H1 (cell line): ENCODE measurements around the gene NOC2L. TPM values are rescaled to one million over a fixed set of nuclear protein-coding genes. Genes with fewer than 3 reads are reported as not detected.

ENCODE experiments used
- CTCF ChIA-PET: fragments of 300-600 bp; sonication (Branson Sonifier 250); formaldehyde crosslinking; loops from one replicate; lab custom pipeline; 2021; ENCODE audit not compliant: partially characterized antibody; lab: Charles Lee
- POLR2A ChIA-PET: fragments of 300-600 bp; sonication (Branson Sonifier 250); formaldehyde crosslinking; loops from one replicate; lab custom pipeline; 2021; ENCODE audit warnings: inconsistent platforms; ENCODE audit not compliant: partially characterized antibody; lab: Charles Lee
- DNase-seq, 2 experiments: peaks; one replicate each; pipeline versions ENCODE4 v3.0.0 to v3.0.0-alpha.2; 2010 to 2022; ENCODE audit warnings: low spot score in 2 of 2, low read depth in 1 of 2, mixed read lengths in 1 of 2
- FAIRE-seq: peaks from 2 replicates; lab custom pipeline; 2011; peaks lifted over from hg19 to GRCh38; lab: Jason Lieb, UNC
- H2AFZ ChIP-seq: 2 replicates; pipeline ENCODE4 v1.8.1; 2012; ENCODE audit warnings: low read length, inconsistent platforms
- H2AK5ac ChIP-seq: 2 replicates; pipeline ENCODE4 v1.6.1; 2013; ENCODE audit warnings: low read depth, low read length
- H2BK120ac ChIP-seq: replicated peaks from 2 replicates; pipeline ENCODE3; 2013; ENCODE audit warnings: low read depth, low read length, inconsistent platforms
- H2BK12ac ChIP-seq: 2 replicates; pipeline ENCODE4 v1.6.1; 2013; ENCODE audit warnings: low read depth, low read length
- H2BK15ac ChIP-seq: 2 replicates; pipeline ENCODE4 v1.6.1; 2013; ENCODE audit warnings: low read length
- H2BK20ac ChIP-seq: 2 replicates; pipeline ENCODE4 v1.6.1; 2013; ENCODE audit warnings: low read length
- H2BK5ac ChIP-seq: 2 replicates; pipeline ENCODE4 v1.6.1; 2013; ENCODE audit warnings: low read depth, low read length
- H3K14ac ChIP-seq: 2 replicates; pipeline ENCODE4 v1.6.1; 2013; ENCODE audit warnings: inconsistent platforms; ENCODE audit not compliant: insufficient read length
- H3K18ac ChIP-seq: 2 replicates; pipeline ENCODE4 v1.6.1; 2013; ENCODE audit warnings: low read length; ENCODE audit errors: extremely low read depth
- H3K23ac ChIP-seq: 2 replicates; pipeline ENCODE4 v1.6.1; 2013; ENCODE audit warnings: inconsistent platforms; ENCODE audit not compliant: insufficient read length
- H3K23me2 ChIP-seq: 2 replicates; pipeline ENCODE4 v1.6.1; 2013; ENCODE audit warnings: low read depth, low read length
- H3K27ac ChIP-seq: 2 replicates; pipeline ENCODE4 v1.6.1; 2011; ENCODE audit warnings: low read depth, low read length, inconsistent platforms
- H3K27me3 ChIP-seq, 4 experiments: replicated peaks in 1 of 4; 1 replicate in 1 of 4; 2 replicates in 3 of 4; pipeline versions ENCODE4 v1.6.1 to v1.8.1; 2011 to 2013; ENCODE audit warnings: low read length in 3 of 4, mild to moderate bottlenecking in 3 of 4, inconsistent platforms in 2 of 4, mixed read lengths in 2 of 4, moderate library complexity in 1 of 4; ENCODE audit not compliant: control insufficient read depth in 3 of 4, insufficient read depth in 3 of 4; ENCODE audit errors: extremely low read depth in 1 of 4
- H3K36me3 ChIP-seq, 4 experiments: 2 replicates each; pipeline versions ENCODE4 v1.6.1 to v1.8.1; 2011 to 2013; ENCODE audit warnings: mild to moderate bottlenecking in 4 of 4, low read length in 3 of 4, moderate library complexity in 2 of 4, control low read depth in 1 of 4, inconsistent platforms in 1 of 4; ENCODE audit not compliant: insufficient read depth in 4 of 4, control insufficient read depth in 2 of 4
- H3K4ac ChIP-seq: replicated peaks from 2 replicates; pipeline ENCODE3; 2013; ENCODE audit warnings: low read length, low read depth, mixed read lengths, inconsistent platforms; ENCODE audit not compliant: insufficient read length
- H3K4me1 ChIP-seq, 4 experiments: replicated peaks in 1 of 4; 1 replicate in 1 of 4; 2 replicates in 3 of 4; pipeline versions ENCODE4 v1.6.1 to v1.8.1; 2011 to 2013; ENCODE audit warnings: low read length in 3 of 4, inconsistent platforms in 2 of 4, mixed read lengths in 1 of 4; ENCODE audit not compliant: insufficient read depth in 4 of 4, control insufficient read depth in 3 of 4
- H3K4me2 ChIP-seq, 2 experiments: 2 replicates each; pipeline versions ENCODE4 v1.6.1 to v1.8.1; 2011 to 2013; ENCODE audit warnings: low read depth in 2 of 2, low read length in 2 of 2, control low read depth in 1 of 2, inconsistent platforms in 1 of 2, mild to moderate bottlenecking in 1 of 2; ENCODE audit not compliant: insufficient read depth in 1 of 2
- H3K4me3 ChIP-seq, 4 experiments: fragments of 200-600, 300-600 bp in 1 of 4; sonication (generic), shearing (Covaris generic), sonication (Bioruptor Twin) in 1 of 4; 2 replicates each; pipeline versions ENCODE4 v1.5.1 to v1.8.1; 2011 to 2016; ENCODE audit warnings: low read length in 4 of 4, low read depth in 3 of 4, control low read depth in 2 of 4, inconsistent platforms in 2 of 4, mild to moderate bottlenecking in 2 of 4, mixed read lengths in 1 of 4, moderate library complexity in 1 of 4; ENCODE audit not compliant: insufficient read depth in 2 of 4; ENCODE audit errors: extremely low read depth in 1 of 4
- H3K56ac ChIP-seq: replicated peaks from 2 replicates; pipeline ENCODE3; 2013; ENCODE audit warnings: low read depth, mild to moderate bottlenecking, mixed read lengths, low read length, inconsistent platforms; ENCODE audit not compliant: insufficient read length
- H3K79me1 ChIP-seq: 2 replicates; pipeline ENCODE4 v1.6.1; 2013; ENCODE audit warnings: low read depth, low read length, control low read depth
- H3K79me2 ChIP-seq, 2 experiments: 2 replicates each; pipeline versions ENCODE4 v1.6.1 to v1.8.1; 2012 to 2013; ENCODE audit warnings: low read length in 2 of 2, mild to moderate bottlenecking in 2 of 2, inconsistent platforms in 1 of 2; ENCODE audit not compliant: insufficient read depth in 2 of 2, control insufficient read depth in 1 of 2
- H3K9ac ChIP-seq, 4 experiments: replicated peaks in 1 of 4; 1 replicate in 1 of 4; 2 replicates in 3 of 4; pipeline versions ENCODE4 v1.6.1 to v1.8.1; 2011 to 2013; ENCODE audit warnings: low read depth in 3 of 4, low read length in 3 of 4, control low read depth in 2 of 4, mild to moderate bottlenecking in 2 of 4, moderate library complexity in 2 of 4, inconsistent platforms in 1 of 4; ENCODE audit errors: extremely low read depth in 1 of 4
- H3K9me3 ChIP-seq, 2 experiments: 2 replicates each; pipeline versions ENCODE4 v1.6.1 to v1.8.1; 2012 to 2013; ENCODE audit warnings: mild to moderate bottlenecking in 2 of 2, moderate library complexity in 2 of 2, control low read depth in 1 of 2, inconsistent platforms in 1 of 2, low read depth in 1 of 2, low read length in 1 of 2, mixed read lengths in 1 of 2; ENCODE audit not compliant: insufficient read depth in 2 of 2
- H4K20me1 ChIP-seq, 2 experiments: replicated peaks in 1 of 2; 2 replicates each; pipeline versions ENCODE3 to v1.8.1; 2011 to 2013; ENCODE audit warnings: inconsistent platforms in 2 of 2, low read length in 2 of 2, mild to moderate bottlenecking in 1 of 2; ENCODE audit not compliant: insufficient read depth in 2 of 2, control insufficient read depth in 1 of 2
- H4K5ac ChIP-seq: 2 replicates; pipeline ENCODE4 v1.6.1; 2013; ENCODE audit warnings: low read length, low read depth, mixed read lengths, inconsistent platforms; ENCODE audit not compliant: insufficient read length
- H4K8ac ChIP-seq: 2 replicates; pipeline ENCODE4 v1.8.0; 2013; ENCODE audit warnings: mild to moderate bottlenecking, moderate library complexity, low read length, inconsistent platforms; ENCODE audit not compliant: insufficient read depth; ENCODE audit errors: extremely low read depth
- H4K91ac ChIP-seq: replicated peaks from 2 replicates; pipeline ENCODE3; 2013; ENCODE audit warnings: low read length, mixed read lengths, inconsistent platforms; ENCODE audit not compliant: insufficient read length
- ASH2L ChIP-seq: fragments of 200-600, 300-600 bp; sonication (generic); IDR thresholded peaks from one replicate; pipeline ENCODE4 v1.7.1; 2017; ENCODE audit warnings: low read length
- CBX8 ChIP-seq: fragments of 300-800, 300-1000 bp; sonication (generic); IDR thresholded peaks from 2 replicates; pipeline ENCODE4 v1.7.1; 2016; ENCODE audit warnings: low read depth, low read length, borderline replicate concordance
- EGR1 ChIP-seq: IDR thresholded peaks from 2 replicates; pipeline ENCODE4 v1.6.1; 2011; ENCODE audit warnings: low read depth, low read length, borderline replicate concordance
- EZH2 ChIP-seq: fragments of 200-600 bp; sonication (generic); IDR thresholded peaks from 2 replicates; pipeline ENCODE4 v1.7.1; 2012; ENCODE audit warnings: low read depth, mild to moderate bottlenecking, moderate library complexity, low read length, inconsistent platforms; ENCODE audit not compliant: severe bottlenecking
- GABPA ChIP-seq: IDR thresholded peaks from 2 replicates; pipeline ENCODE4 v1.6.1; 2011; ENCODE audit warnings: mild to moderate bottlenecking, low read length, moderate library complexity, borderline replicate concordance; ENCODE audit not compliant: insufficient read depth
- POU5F1 ChIP-seq: IDR thresholded peaks from 2 replicates; pipeline ENCODE4 v1.6.1; 2011; ENCODE audit warnings: low read depth, mild to moderate bottlenecking, low read length, moderate library complexity
- RBBP5 ChIP-seq: IDR thresholded peaks from 2 replicates; pipeline ENCODE4 v1.7.1; 2012; ENCODE audit warnings: low read depth, mild to moderate bottlenecking, inconsistent platforms, low read length, moderate library complexity, borderline replicate concordance
- RNF2 ChIP-seq: fragments of 200-900, 300-1000 bp; sonication (generic); IDR thresholded peaks from 2 replicates; pipeline ENCODE4 v1.7.1; 2016; ENCODE audit warnings: borderline replicate concordance, low read depth, mild to moderate bottlenecking, antibody characterized with exemption, low read length; ENCODE audit not compliant: poor library complexity, severe bottlenecking; ENCODE audit errors: missing control alignments
- USF2 ChIP-seq: IDR thresholded peaks from 2 replicates; pipeline ENCODE4 v1.6.1; 2011; ENCODE audit warnings: low read length, improper control_type of control experiment
- WGBS, 2 experiments: shearing (Covaris generic) in 1 of 2; methylation state at CpG; one replicate each; pipeline versions ENCODE4 v1.1.6 to v1.1.7; 2013 to 2015; ENCODE audit warnings: low lambda C conversion rate in 2 of 2, mixed read lengths in 2 of 2, inconsistent platforms in 1 of 2, low coverage in 1 of 2, missing lambda C conversion rate in 1 of 2; ENCODE audit not compliant: insufficient replicate concordance in 2 of 2, insufficient coverage in 1 of 2, insufficient read length in 1 of 2; ENCODE audit errors: extremely low coverage in 1 of 2, missing lambda C conversion rate in 1 of 2; 5-methylcytosine and 5-hydroxymethylcytosine counted together
- polyA plus RNA-seq, 7 experiments: library from polyadenylated mRNA; depleted of rRNA in 3 of 7; stranded (reverse) in 5 of 7; unstranded in 2 of 7; fragments of >200 nt in 5 of 7; fragments of 200-250 nt in 2 of 7; gene quantifications; 1 replicate in 5 of 7; 2 replicates in 1 of 7; 4 replicates in 1 of 7; pipeline versions ENCODE4 v1.2.1 to v1.2.3, GENCODE V29; 2011 to 2013; ENCODE audit warnings: missing spikeins in 2 of 7, mixed read lengths in 2 of 7
- total RNA-seq: library from RNA; stranded (reverse); fragmentation: NEBNext Ultra II Directional; extraction: Animal tissue kit (Norgen Biotek cat#: 25700); gene quantifications from 2 replicates; pipeline ENCODE4 v1.2.1, GENCODE V29; 2021

The NOC2L gene
- total and polyA plus RNA-seq, 2 of the 8 experiments (the other 6 are each of a cell fraction or from before 2014, with no cell fraction given): 74.7 to 130 TPM

- Histone ChIP-seq H2AK5ac (no peak overlapping the region), H3K23me2 (peaks cover 6% of the 10 kb centered on the region; the same call in 1 of the 2 replicates), H2BK120ac (no peak overlapping the region), H3K14ac (no peak overlapping the region), H3K79me1 (no peaks in the 10 kb centered on the region), H3K9ac (no peak overlapping the region), H2AFZ (peak overlapping the region; percentile 47; the same call in 1 of the 2 replicates), H3K79me2 (no peaks in the 10 kb centered on the region), H3K56ac (no peak overlapping the region), H4K8ac (peak overlapping the region; percentile 47; the same call in 1 of the 2 replicates), H3K9me3 (no peaks in the 10 kb centered on the region), H4K20me1 (peaks cover 21 to 38% of the 10 kb centered on the region in 2 experiments), H3K27me3 (peaks cover 91 to 99% (median 97%) of the 10 kb centered on the region in 4 experiments), H3K36me3 (peaks cover 0 to 8% (median 0%) of the 10 kb centered on the region in 4 experiments; a peak in 1 of 8 replicates), H3K4ac (no peak overlapping the region), H3K4me3 (peak overlapping the region; percentile 16 to 60 (median 22); a peak in 7 of 8 replicates), H2BK12ac (peak overlapping the region; percentile 90; the same call in 1 of the 2 replicates), H3K18ac (no peak overlapping the region; the same call in 1 of the 2 replicates), H2BK15ac (peak overlapping the region; percentile 61; the same call in 1 of the 2 replicates), H2BK5ac (no peak overlapping the region), H3K23ac (no peak overlapping the region), H2BK20ac (no peak overlapping the region), H3K27ac (no peak overlapping the region), H4K5ac (no peak overlapping the region), H4K91ac (no peak overlapping the region), H3K4me2 (peak overlapping the region; percentile 60 to 88), H3K4me1 (peaks cover 0 to 41% (median 22%) of the 10 kb centered on the region in 4 experiments; a peak in 6 of 7 replicates)
- CTCF ChIA-PET: no interaction called here
- 2% methylated on average over 63 of the region's 120 CpGs; no CpG with 5 or more reads in 1 of the 2 experiments for WGBS, 2 experiments
- POLR2A ChIA-PET: no interaction called here
- no peak for FAIRE-seq
- peak in 1 of 2 experiments; percentile 75 for DNase-seq
- no peak for TF ChIP-seq GABPA
- no peak for TF ChIP-seq CBX8
- no peak for TF ChIP-seq POU5F1
- peak; percentile 81 for TF ChIP-seq EZH2
- peak; percentile 75 for TF ChIP-seq RNF2
- no peak for TF ChIP-seq RBBP5
- TF ChIP-seq EGR1: no peak
- peak; percentile 44 for TF ChIP-seq ASH2L
- no peak for TF ChIP-seq USF2
Observed at GRCh38 chr1:924656-925560, 34.1 kb downstream of the NOC2L start.
